ENCODE results near the gene SEMA7A.

- no peak for TF ChIP-seq POLR2AphosphoS5 (IDR thresholded peaks at IDR 0.05; ENCODE audit: borderline replicate concordance, low read depth, low read length)
- no peak for TF ChIP-seq EZH2 (IDR thresholded peaks at IDR 0.05)
- no peak for TF ChIP-seq FOXP2 (optimal IDR thresholded peaks at IDR 0.05; ENCODE audit: control extremely low read depth, extremely low read length, insufficient read depth)
Observed at GRCh38 chr15:74468341-74469032, 34.7 kb upstream of the SEMA7A start.
